NCI-H2227 treated with DMSO at 0.1 percent for 48 hours (cell line): ENCODE results near the gene PATJ.
A peak's percentile ranks its signal among the peaks of the same experiment; 100 is the strongest.
"Not testable (repeated sequence)": the region's sequence is repeated elsewhere in the genome, so short reads cannot be mapped to it uniquely, and the experiment has no call there.

ENCODE experiments used
- DNase-seq: peaks from one replicate; lab custom pipeline; 2025; lab: John Stamatoyannopoulos, UW

The PATJ gene

DNA sequence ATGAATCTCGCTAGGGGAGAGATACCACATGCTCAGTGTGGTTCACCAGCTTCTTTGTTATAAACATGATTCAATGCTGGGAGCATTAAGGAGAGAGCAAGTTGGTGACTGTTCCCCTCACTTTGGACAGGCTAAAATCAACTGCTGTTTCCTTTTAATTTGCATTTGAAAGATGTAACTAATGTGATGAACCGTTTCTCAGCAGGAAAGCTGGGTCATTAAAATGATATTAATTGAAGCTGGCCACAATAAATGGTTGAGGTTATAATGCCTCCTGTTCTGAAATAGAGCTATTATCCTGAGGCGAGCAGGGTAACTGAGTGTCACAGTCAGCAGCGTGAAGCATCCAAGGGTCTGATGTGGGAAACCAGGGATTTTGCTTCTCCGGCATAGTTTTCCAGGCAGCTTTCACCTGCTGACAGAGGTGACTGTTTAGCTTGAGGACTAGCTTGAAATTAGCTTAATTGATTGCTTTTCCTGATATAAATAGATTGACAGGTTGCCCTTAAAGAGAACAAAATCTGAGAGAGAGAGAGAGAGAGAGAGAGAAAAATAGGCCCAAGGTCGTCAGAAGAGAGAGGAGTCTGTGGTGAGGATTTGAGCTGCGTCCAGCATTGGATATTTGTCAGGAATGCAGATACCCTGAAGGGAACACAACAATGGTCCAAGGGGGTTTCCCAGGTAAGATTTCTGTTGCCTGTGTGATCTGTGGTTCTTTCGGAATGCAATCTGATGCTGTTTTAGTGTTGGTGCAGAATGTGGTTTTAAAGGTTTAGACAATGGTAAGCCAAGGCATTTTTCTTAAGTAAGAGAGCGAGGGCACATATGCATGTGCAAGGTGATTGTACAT, 209.7 kb downstream of the PATJ start:
- peak; percentile 12 for DNase-seq

DNA sequence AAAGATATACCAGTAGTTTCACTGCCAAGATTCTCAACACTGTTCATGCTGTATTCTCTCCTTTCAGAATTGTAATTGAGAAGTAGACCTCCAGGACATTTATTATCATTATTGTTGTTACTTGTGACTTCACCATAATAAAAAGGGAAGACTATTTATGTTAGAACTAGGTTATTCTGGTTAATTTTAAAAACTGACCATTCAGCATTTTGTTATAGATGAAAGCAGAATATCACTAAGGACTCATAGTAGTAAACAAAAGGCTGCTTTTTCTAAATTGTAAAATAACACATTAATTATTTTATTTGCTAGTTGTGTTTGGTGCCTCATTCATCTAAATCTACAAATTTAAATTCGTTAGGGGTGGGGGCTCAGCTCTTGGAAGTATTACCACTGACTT, 210.4 kb downstream of the PATJ start:
- DNase-seq, result no peak

DNA sequence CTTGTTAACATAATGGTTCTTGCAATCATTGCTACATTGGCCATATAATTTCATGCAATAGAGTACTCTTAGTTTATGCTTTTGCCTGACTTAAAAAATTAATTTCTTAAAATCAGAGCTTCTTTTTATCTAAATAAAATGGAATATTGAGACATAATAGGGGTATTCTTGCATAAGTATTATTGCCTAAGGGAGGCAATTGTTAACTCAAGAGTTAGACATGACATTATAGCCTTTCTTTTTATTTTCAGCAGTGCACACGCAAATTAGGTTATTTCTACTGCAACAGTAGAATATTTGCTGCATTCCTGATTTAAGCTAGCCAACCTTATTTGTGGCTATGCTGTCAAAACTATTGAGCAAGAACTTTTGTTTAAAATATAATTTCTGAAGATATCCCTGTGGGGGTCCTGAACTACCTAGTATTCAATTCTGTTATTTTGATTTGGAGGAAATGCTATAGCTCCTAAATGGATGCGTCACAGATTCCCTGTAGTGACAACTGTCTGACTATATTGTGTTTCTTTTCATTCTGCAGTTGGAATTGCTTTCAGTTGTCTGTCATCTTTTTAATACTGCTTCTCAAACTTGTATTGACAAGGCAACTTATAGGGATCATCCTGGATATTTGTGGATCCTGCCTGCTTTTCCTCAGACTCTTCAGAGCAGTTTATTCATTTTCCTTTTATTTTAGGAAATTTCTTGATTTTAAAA, 211.0 kb downstream of the PATJ start:
- DNase-seq, result no peak

DNA sequence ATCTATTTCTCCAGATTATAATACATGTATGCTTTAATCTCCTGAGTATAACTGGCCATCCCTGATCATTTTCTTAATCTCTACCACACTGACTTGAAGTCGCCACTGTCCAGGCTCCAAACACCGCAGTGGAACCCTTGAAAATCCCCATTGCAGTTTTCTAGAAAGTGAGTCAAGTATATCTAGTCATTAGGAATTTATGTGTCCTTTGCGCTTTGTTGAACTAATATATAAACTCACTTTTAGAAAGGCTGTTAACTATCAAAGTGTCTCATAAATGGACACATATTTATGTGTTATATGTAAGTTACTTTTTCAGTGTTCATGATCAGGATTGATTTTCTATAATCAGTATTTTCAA, 211.5 kb downstream of the PATJ start:
- DNase-seq, result no peak

DNA sequence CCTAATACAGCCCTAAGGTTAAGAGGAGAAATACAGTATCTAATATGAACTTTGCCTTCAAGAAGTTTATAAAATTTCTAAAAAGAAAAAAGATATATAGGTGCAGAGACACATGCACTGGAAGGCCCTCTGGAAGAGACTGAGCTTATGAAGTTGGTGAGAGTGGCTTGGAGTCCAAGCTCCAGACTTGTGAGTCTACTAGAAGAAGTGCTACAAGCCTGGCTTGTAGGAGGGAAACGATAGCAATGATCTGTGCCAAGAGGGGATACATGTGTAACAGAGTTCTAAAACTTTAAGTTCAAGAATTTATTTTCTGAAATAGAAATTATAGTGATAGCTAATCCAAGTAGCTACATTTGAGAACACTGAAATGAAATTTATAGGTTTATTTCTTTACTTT, 213.0 kb downstream of the PATJ start:
- DNase-seq, result no peak

- no peak for DNase-seq
These were observed 213.9 kb downstream of the PATJ start for GRCh38 chr1:61956016-61956645.

- no peak for DNase-seq
These were observed 214.5 kb downstream of the PATJ start for GRCh38 chr1:61956784-61957183.

DNA sequence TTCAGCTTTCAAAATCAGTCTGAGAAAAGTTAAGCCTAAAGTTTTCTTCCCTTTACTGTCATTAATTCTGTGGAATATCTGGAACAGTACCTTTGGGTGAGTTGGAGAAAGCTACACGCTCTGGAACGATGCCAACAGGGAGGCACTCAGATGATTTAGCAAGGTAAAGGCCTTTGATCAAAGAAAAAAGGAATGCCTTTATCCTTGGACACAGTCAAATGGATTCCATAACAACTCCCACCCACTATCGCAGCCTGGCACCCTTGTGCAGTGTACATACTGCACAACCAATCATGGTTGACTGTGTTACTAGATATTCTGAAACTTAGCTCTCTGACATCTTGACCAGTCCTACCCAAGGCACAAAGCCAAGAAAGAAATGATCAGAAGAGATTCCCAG, 218.7 kb downstream of the PATJ start:
- DNase-seq, result no peak

- DNase-seq, result no peak
These were observed 220.4 kb downstream of the PATJ start for GRCh38 chr1:61962631-61963030.

DNA sequence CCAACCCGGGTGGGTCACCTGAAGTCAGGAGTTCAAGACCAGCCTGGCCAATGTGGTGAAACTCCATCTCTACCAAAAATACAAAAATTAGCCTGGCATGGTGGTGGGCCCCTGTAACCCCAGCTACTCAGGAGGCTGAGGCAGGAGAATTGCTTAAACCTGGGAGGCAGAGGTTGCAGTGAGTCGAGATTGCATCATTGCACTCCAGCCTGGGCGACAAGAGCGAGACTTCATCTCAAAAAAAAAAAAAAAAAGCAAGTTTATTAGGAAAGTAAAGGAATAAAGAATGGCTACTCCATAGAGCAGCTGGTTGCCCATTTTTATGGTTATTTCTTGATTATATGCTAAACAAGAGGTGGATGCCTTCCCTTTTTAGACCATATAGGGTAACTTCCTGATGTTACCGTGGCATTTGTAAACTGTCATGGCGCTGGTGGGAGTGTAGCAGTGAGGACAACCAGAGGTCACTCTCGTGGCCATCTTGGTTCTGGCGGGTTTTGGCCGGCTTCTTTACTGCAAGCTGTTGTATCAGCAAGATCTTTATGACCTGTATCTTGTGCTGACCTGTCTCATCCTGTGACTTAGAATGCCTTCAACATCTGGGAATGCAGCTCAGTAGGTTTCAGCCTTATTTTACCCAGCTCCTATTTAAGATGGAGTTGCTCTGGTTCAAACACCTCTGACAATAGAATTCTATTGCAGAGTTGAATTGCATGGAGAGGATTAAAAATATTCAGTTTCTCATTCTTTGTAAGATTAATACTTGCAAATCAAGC, 224.4 kb downstream of the PATJ start:
- not testable (repeated sequence) for DNase-seq

GRCh38 chr1:61967750-61968149, 225.5 kb downstream of the PATJ start:
- DNase-seq, result no peak

DNA sequence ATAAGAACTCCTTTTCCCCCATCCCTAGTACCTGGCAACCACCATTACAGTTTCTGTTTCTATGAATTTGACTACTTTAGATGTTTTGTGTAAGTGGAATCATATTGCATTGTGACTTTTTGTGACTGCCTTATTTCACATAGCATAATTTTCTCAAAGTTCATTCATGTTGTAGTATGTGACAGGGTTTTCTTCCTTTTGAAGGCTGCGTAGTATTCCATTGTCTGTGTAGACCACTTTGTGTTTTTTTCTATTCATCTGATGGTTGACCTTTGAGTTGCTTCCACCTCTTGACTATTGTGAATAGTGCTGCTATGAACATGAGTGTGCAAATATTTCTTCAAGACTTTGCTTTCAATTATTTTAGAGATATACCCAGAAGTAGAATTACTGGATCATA, 226.6 kb downstream of the PATJ start:
- DNase-seq, result no peak

DNA sequence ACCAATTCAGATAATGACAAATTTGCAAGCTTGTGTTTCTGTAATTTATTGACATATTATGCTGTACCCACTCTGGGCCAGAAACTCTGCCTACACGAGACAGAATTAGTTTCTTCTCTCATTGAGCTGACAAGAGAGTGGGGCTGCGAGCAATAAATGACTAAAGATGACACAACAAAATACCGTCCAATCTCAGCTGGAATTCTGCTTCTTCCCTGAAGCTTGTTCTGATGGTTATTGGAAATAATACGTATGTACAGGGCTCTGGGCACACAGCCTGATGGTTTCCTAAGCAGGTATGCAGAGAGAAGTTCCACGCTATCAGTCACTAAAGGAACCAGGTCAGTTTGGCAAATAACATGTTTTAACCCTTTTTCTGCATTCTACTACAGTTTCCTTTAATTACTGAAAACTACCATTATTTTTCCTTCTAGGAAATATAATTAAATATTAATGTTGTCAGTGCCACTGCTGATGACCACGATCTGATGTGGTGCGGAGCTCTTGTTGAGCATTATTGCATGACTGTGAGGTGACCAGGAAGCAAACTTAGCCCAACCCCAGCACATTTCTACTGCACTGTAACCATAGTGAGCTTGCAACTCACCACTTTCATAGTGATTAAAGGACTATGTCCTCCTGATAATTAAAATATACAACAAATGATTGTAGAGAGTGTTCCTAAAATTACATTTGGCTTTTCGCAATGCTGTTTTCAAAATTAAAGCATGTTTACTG, 231.0 kb downstream of the PATJ start:
- DNase-seq, result no peak

- DNase-seq, result no peak
These were observed 233.4 kb downstream of the PATJ start for GRCh38 chr1:61975638-61976037.

DNA sequence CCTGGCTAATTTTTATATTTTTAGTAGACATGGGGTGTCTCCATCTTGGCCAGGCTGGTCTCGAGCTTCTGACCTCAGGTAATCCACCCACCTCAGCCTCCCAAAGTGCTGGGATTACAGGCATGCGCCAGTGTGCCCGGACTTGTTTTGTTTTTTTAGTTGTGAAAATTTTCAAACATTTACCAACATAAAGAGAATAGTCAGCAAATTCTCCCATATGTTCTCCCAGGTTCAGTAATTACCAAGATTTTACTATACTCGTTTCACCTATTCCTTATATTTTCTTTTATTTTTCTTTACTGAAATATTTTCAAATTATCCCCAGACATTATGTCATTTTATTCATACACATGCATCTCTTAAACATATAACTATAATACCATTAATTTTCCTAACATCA, 234.3 kb downstream of the PATJ start:
- no peak for DNase-seq

DNA sequence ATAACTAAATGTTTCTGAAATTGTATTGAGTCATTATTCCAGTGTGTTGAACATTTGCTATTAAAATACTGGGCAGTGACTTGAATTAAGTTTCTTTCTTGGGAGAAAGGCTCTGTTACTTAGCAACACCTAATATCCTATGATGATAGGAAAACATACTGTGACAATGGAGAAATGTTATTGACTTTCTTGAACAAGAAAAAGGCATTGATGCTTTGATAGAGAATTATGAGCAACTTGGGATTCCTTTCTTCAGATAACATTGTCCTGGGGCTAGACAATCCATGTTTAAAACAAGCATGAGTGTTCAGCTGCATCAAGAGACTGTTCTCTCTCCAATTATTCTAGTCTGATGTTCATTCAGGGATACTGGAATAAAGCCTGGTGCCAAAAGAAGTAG, 236.5 kb downstream of the PATJ start:
- no peak for DNase-seq

- DNase-seq, result no peak
These were observed 237.4 kb downstream of the PATJ start for GRCh38 chr1:61979729-61980128.

GRCh38 chr1:61980561-61980960, 238.3 kb downstream of the PATJ start:
- DNase-seq, result no peak

DNA sequence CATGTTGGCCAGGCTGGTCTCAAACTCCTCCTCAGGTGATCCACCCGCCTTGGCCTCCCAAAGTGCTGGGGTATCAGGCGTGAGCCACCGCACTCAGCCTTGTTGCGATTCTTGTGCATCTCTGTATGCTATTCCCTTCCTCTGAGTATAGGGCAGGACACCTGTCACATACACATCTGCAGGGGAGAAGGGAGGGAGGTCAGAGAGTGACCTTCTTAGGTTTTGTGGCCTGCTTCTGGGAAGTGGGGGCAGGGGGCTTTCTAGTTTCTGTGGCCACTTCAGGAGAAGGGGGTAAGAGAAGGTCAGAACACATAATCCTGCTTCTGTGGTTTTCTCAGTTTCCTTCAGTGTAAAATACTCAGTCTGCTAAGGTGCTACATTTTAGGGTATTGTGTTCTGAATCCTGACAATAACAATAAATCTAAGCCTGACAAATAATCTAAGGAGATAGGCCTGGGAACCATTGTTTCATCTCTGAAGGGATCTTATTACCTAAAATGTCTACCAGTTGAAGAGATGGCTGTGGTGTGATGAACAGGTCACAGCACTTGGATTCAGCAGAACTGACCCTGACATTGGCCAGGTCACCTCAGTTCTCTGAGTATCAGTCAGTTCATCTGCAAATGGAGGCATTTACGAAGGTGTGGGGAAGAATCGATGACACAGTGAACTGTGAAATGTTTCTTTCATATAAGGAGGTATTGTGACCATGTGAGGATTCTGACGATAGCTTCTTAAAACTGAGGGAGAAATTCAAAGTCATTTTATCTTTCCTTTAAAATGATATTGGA, 239.8 kb downstream of the PATJ start:
- no peak for DNase-seq

DNA sequence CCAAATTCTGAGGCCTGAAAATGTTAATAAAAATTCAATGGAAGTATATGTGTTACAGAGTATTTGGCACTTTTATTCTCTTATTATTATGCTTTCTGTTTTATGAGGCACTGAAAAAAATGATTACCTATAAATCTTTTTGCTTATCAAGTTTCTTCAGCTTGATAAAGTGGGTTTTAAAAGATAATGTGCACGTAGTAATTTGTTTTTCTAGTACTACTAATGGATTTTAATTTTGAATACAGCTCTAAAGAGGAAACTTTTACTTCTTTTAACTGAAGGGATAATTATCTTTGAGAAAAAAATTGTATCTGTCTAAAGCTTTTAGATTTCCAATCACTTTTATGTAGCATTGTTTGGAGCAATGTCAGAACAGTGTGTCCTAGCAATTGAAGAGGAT, 241.0 kb downstream of the PATJ start:
- DNase-seq, result no peak

- no peak for DNase-seq
These were observed 250.0 kb downstream of the PATJ start for GRCh38 chr1:61992257-61992656.
